ENCODE results near the gene PSD2. TPM values are rescaled to one million over a fixed set of nuclear protein-coding genes. Genes with fewer than 3 reads are reported as not detected.

PSD2 gene
- total and polyA plus RNA-seq, 2 experiments from 2014 or later, result 0.08 to 0.10 TPM

- Mint-ChIP-seq H3K36me3 (ENCODE audit: low read depth) (no peaks in the 10 kb centered on the region), H3K27ac (no peak overlapping the region), H3K4me3 (no peak overlapping the region), H3K9me3 (no peaks in the 10 kb centered on the region; the same call in 2 of the 3 replicates), H3K4me1 (no peaks in the 10 kb centered on the region; the same call in 2 of the 3 replicates), H3K27me3 (ENCODE audit: insufficient read depth, low read depth, poor library complexity) (peaks cover 22% of the 10 kb centered on the region)
- H3K9me2 ChIP-seq (ENCODE audit: insufficient read depth), result no peaks in the 10 kb centered on the region
- no peaks in the 10 kb centered on the region for H3K4me1 ChIP-seq (ENCODE audit: insufficient read depth)
- ATAC-seq (no peak), DNase-seq (ENCODE audit: low spot score) (no peak)
- H3F3A ChIP-seq (replicated peaks; ENCODE audit: low read depth), result no peaks in the 10 kb centered on the region
- no peak overlapping the region for H3K4me3 ChIP-seq
- no peaks in the 10 kb centered on the region for H3K27me3 ChIP-seq (ENCODE audit: insufficient read depth)
- no peak overlapping the region for H3K27ac ChIP-seq (ENCODE audit: low read depth)
- H3K79me2 ChIP-seq (replicated peaks; ENCODE audit: insufficient read depth), result no peaks in the 10 kb centered on the region
- no peak overlapping the region for H2AFZ ChIP-seq
- H3K4me2 ChIP-seq, result no peak overlapping the region
- no peaks in the 10 kb centered on the region for H4K20me1 ChIP-seq (replicated peaks; ENCODE audit: insufficient read depth)
- no peaks in the 10 kb centered on the region for H3K36me3 ChIP-seq (ENCODE audit: insufficient read depth)
- TF ChIP-seq EZH2phosphoT487 (IDR thresholded peaks at IDR 0.05; ENCODE audit: unreplicated experiment) (no peak), POLR2AphosphoS5 (IDR thresholded peaks at IDR 0.05; ENCODE audit: low read depth) (no peak), EZH2 (IDR thresholded peaks at IDR 0.05; ENCODE audit: low read depth, unreplicated experiment) (no peak), ZNF462 (CRISPR knock-in tag; IDR thresholded peaks at IDR 0.05) (no peak), ETS1 (IDR thresholded peaks at IDR 0.05) (no peak), ZNF114 (CRISPR knock-in tag; IDR thresholded peaks at IDR 0.05) (no peak), ZNF331 (CRISPR knock-in tag; IDR thresholded peaks at IDR 0.05; ENCODE audit: low read depth) (no peak), REST (IDR thresholded peaks at IDR 0.05; ENCODE audit: unreplicated experiment) (no peak), STAT1 (IDR thresholded peaks at IDR 0.05; ENCODE audit: unreplicated experiment) (no peak)
Measured at GRCh38 chr5:139812323-139812722, 16.7 kb downstream of the PSD2 start.
